AG09309 (cell line): Measurements from ENCODE around the gene RAD51B.
A peak's percentile ranks its signal among the peaks of the same experiment; 100 is the strongest.

Source experiments
- DNase-seq: peaks from one replicate; pipeline ENCODE4 v3.0.0-alpha.2; 2010; ENCODE audit warnings: low read depth
- H3K4me3 ChIP-seq: 2 replicates; pipeline ENCODE4 v1.5.1; 2011; ENCODE audit warnings: mild to moderate bottlenecking, low read depth, low read length, moderate library complexity; ENCODE audit not compliant: control insufficient read depth
- CTCF ChIP-seq: IDR thresholded peaks from 2 replicates; pipeline ENCODE4 v1.5.1; 2011; ENCODE audit warnings: mild to moderate bottlenecking, low read depth, low read length, inconsistent platforms; ENCODE audit not compliant: insufficient read depth, control insufficient read depth; ENCODE audit errors: missing control alignments

RAD51B gene

GRCh38 chr14:68139431-68140075 lies 320.0 kb downstream of the RAD51B start:
- no peak for DNase-seq
- no peak for TF ChIP-seq CTCF
- no peak overlapping the region for H3K4me3 ChIP-seq

GRCh38 chr14:68140076-68140741 lies 320.6 kb downstream of the RAD51B start:
- H3K4me3 ChIP-seq: no peak overlapping the region
- no peak for TF ChIP-seq CTCF
- peak; percentile 98 for DNase-seq

GRCh38 chr14:68140806-68141205 lies 321.2 kb downstream of the RAD51B start:
- no peak for TF ChIP-seq CTCF
- no peak overlapping the region for H3K4me3 ChIP-seq

GRCh38 chr14:68141281-68142088 lies 321.9 kb downstream of the RAD51B start:
- no peak overlapping the region for H3K4me3 ChIP-seq
- DNase-seq: no peak
- TF ChIP-seq CTCF: no peak

More at GRCh38 chr14:68140806-68141205, 321.2 kb downstream of the RAD51B start:
- no peak for DNase-seq

- no peak overlapping the region for H3K4me3 ChIP-seq
- DNase-seq: no peak
- no peak for TF ChIP-seq CTCF
Measured at GRCh38 chr14:68143341-68143841, 323.8 kb downstream of the RAD51B start.

- no peak for DNase-seq
- no peak for TF ChIP-seq CTCF
- no peak overlapping the region for H3K4me3 ChIP-seq
Measured at GRCh38 chr14:68144051-68144681, 324.6 kb downstream of the RAD51B start.
